Osteocyte (in vitro differentiated cells): ENCODE results near the gene PTMA. TPM values are rescaled to one million over a fixed set of nuclear protein-coding genes. Genes with fewer than 3 reads are reported as not detected.

Experiments used
- DNase-seq: peaks from one replicate; pipeline ENCODE4 v3.0.0; 2021; ENCODE audit warnings: mixed read lengths; ENCODE audit not compliant: unreplicated experiment; ENCODE audit errors: extremely low spot score
- H3K27ac Mint-ChIP-seq: one replicate; pipeline ENCODE4 v1.8.0; 2021; ENCODE audit warnings: mild to moderate bottlenecking, mixed read lengths; ENCODE audit not compliant: unreplicated experiment
- H3K27me3 Mint-ChIP-seq: one replicate; pipeline ENCODE4 v1.8.0; 2021; ENCODE audit warnings: mixed read lengths; ENCODE audit not compliant: unreplicated experiment
- H3K36me3 Mint-ChIP-seq: one replicate; pipeline ENCODE4 v1.8.0; 2021; ENCODE audit warnings: mixed read lengths; ENCODE audit not compliant: unreplicated experiment
- H3K4me1 Mint-ChIP-seq: one replicate; pipeline ENCODE4 v1.8.0; 2021; ENCODE audit warnings: mixed read lengths; ENCODE audit not compliant: unreplicated experiment
- H3K4me3 Mint-ChIP-seq: one replicate; pipeline ENCODE4 v1.8.0; 2021; ENCODE audit warnings: mild to moderate bottlenecking, moderate library complexity, mixed read lengths; ENCODE audit not compliant: unreplicated experiment
- H3K9me3 Mint-ChIP-seq: one replicate; pipeline ENCODE4 v1.8.0; 2021; ENCODE audit warnings: mixed read lengths; ENCODE audit not compliant: unreplicated experiment
- CTCF ChIP-seq: fragments of 200-600 bp; sonication (generic); IDR thresholded peaks from 2 replicates; pipeline ENCODE4 v1.5.0; 2021; ENCODE audit warnings: antibody characterized with exemption, mild to moderate bottlenecking, moderate library complexity
- total RNA-seq: library from RNA; stranded (reverse); gene quantifications from 2 replicates; pipeline ENCODE4 v1.2.1, GENCODE V29; 2021

PTMA gene
- total RNA-seq, 1 donor from 2014 or later, result 776 TPM

GRCh38 chr2:231751042-231751815, 42.9 kb downstream of the PTMA start:
- Mint-ChIP-seq H3K27me3 (no peaks in the 10 kb centered on the region), H3K4me1 (no peaks in the 10 kb centered on the region), H3K27ac (no peak overlapping the region), H3K36me3 (no peaks in the 10 kb centered on the region), H3K4me3 (no peak overlapping the region), H3K9me3 (no peaks in the 10 kb centered on the region)
- DNase-seq, result no peak
- no peak for TF ChIP-seq CTCF

DNA sequence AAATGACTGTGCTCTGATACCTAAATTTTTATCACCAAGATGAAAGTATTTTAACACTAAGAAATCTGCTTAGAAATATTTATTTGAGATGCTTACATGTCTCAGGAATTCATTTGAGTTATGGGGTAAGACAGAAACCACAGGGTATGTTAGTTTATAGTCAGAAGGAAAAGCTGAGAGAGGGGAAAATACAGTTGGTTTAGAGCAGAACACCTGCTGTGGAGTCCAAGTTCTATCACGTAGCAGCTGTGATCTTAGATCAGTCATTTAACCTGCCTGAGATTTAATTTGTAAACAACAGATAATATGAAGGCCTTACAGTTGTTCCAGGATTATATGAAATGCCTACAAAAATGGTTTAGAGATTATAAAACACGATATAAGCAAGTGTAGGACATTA, 43.7 kb downstream of the PTMA start:
- no peaks in the 10 kb centered on the region for H3K4me1 Mint-ChIP-seq
- H3K4me3 Mint-ChIP-seq, result no peak overlapping the region
- no peaks in the 10 kb centered on the region for H3K9me3 Mint-ChIP-seq
- no peak overlapping the region for H3K27ac Mint-ChIP-seq
- DNase-seq, result no peak
- no peak for TF ChIP-seq CTCF
- H3K36me3 Mint-ChIP-seq, result no peaks in the 10 kb centered on the region
- H3K27me3 Mint-ChIP-seq, result no peaks in the 10 kb centered on the region

DNA sequence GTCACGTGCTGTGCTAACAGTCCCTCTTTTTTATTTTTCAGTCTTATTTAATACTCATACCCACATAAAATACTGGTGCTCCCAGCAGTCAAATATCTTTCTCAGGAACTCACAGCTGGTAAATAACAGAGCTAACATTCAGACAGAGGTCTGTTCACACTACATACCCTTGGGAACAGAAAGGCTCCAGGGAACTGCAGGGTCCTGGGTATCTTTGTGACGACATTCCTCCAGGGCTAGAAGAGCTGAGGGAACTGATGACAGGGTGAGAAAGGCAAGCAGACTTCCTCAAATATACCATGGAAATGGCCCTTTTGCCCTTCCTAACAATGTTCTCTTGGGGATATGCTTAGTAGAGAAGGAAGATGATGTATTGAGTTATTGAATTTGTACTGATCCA, 53.4 kb downstream of the PTMA start:
- no peak for DNase-seq
- Mint-ChIP-seq H3K4me1 (peaks cover 20% of the 10 kb centered on the region), H3K36me3 (no peaks in the 10 kb centered on the region), H3K27me3 (no peaks in the 10 kb centered on the region), H3K4me3 (no peak overlapping the region), H3K9me3 (no peaks in the 10 kb centered on the region), H3K27ac (no peak overlapping the region)
- TF ChIP-seq CTCF, result no peak

Other genes with a start within 250 kb of the PTMA start
- gene NCL, start 244.0 kb upstream of the PTMA start, total RNA-seq, result 407 and 421 TPM in 2 replicates
- gene NMUR1, start 178.1 kb upstream of the PTMA start, total RNA-seq, result not detected in 2 replicates
- gene TEX44, start 115.7 kb upstream of the PTMA start, total RNA-seq, result not detected in 2 replicates
- gene PDE6D, start 72.8 kb downstream of the PTMA start, total RNA-seq, result 16.9 and 17.6 TPM in 2 replicates
- gene COPS7B, start 77.9 kb downstream of the PTMA start, total RNA-seq, result 34.3 and 35.7 TPM in 2 replicates
- gene NPPC, start 217.9 kb downstream of the PTMA start, total RNA-seq, result not detected in 2 replicates